ENCODE data around the gene ZBTB22. TPM values are rescaled to one million over a fixed set of nuclear protein-coding genes. Genes with fewer than 3 reads are reported as not detected.

The ZBTB22 gene
- total RNA-seq, 1 donor from 2014 or later = 14.7 TPM

- H3K9me3 Mint-ChIP-seq = no peaks in the 10 kb centered on the region
- DNase-seq (ENCODE audit: low spot score) = no peak
- intact Hi-C loops (cut with micrococcal nuclease) = no loop called here
- no peak overlapping the region for H3K27ac Mint-ChIP-seq
- H3K36me3 Mint-ChIP-seq (ENCODE audit: low read depth) = peaks cover 40% of the 10 kb centered on the region
- peaks cover 75% of the 10 kb centered on the region for H3K4me1 Mint-ChIP-seq (ENCODE audit: low read depth)
- H3K4me3 Mint-ChIP-seq = peak overlapping the region; percentile 97
- H3K27me3 Mint-ChIP-seq (ENCODE audit: insufficient read depth) = no peaks in the 10 kb centered on the region
Observed at GRCh38 chr6:33320315-33321181, 3.0 kb upstream of the ZBTB22 start.

DNA sequence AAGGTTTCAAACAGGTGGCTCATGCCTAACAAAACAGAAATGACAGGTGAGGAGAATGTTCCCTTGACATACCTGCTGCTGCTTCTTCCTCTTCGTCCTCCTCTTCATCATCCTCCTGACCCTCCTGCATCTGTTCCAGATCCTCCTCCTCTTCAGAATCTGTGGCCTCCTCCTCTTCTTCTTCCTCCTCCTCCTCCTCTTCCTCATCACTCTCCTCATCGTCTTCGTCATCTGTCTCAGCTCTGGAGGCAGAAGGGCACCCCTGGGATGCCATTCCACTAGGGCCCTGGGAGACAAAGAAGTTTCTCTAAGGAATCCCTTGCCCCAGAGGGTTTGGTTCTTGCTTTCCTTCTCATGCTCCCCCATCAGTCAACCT lies 2.4 kb upstream of the ZBTB22 start:
- Mint-ChIP-seq H3K36me3 (ENCODE audit: low read depth) (peaks cover 40% of the 10 kb centered on the region), H3K4me3 (peak overlapping the region; percentile 97), H3K27ac (peak overlapping the region; percentile 38), H3K4me1 (ENCODE audit: low read depth) (peaks cover 80% of the 10 kb centered on the region), H3K9me3 (no peaks in the 10 kb centered on the region), H3K27me3 (ENCODE audit: insufficient read depth) (no peaks in the 10 kb centered on the region)
- intact Hi-C loops (cut with micrococcal nuclease) = no loop called here
- no peak for DNase-seq (ENCODE audit: low spot score)

GRCh38 chr6:33318426-33319073 lies 1.0 kb upstream of the ZBTB22 start:
- peak overlapping the region; percentile 94 for H3K27ac Mint-ChIP-seq
- no peak for DNase-seq (ENCODE audit: low spot score)
- H3K4me3 Mint-ChIP-seq = peak overlapping the region; percentile 97
- H3K4me1 Mint-ChIP-seq (ENCODE audit: low read depth) = peaks cover 81% of the 10 kb centered on the region
- H3K9me3 Mint-ChIP-seq = no peaks in the 10 kb centered on the region
- H3K36me3 Mint-ChIP-seq (ENCODE audit: low read depth) = peaks cover 47% of the 10 kb centered on the region
- no peaks in the 10 kb centered on the region for H3K27me3 Mint-ChIP-seq (ENCODE audit: insufficient read depth)
- intact Hi-C loops (cut with micrococcal nuclease) = loop anchor here (1.0 kb wide), 4 partner anchors 20 to 136 kb away; partner anchors contain the start of genes KIFC1, RGL2 and ZBTB9

GRCh38 chr6:33317419-33317668 lies 200 bp downstream of the ZBTB22 start:
- H3K9me3 Mint-ChIP-seq = no peaks in the 10 kb centered on the region
- H3K36me3 Mint-ChIP-seq (ENCODE audit: low read depth) = peaks cover 53% of the 10 kb centered on the region
- peak overlapping the region; percentile 71 for H3K27ac Mint-ChIP-seq
- intact Hi-C loops (cut with micrococcal nuclease) = loop anchor here (1.0 kb wide), 1 partner anchor 28 kb away; the partner anchor contains the start of genes PFDN6 and WDR46
- peak overlapping the region; percentile 77 for H3K4me3 Mint-ChIP-seq
- no peaks in the 10 kb centered on the region for H3K27me3 Mint-ChIP-seq (ENCODE audit: insufficient read depth)
- peaks cover 74% of the 10 kb centered on the region for H3K4me1 Mint-ChIP-seq (ENCODE audit: low read depth)
- no peak for DNase-seq (ENCODE audit: low spot score)

GRCh38 chr6:33316603-33317418 lies 733 bp downstream of the ZBTB22 start:
- Mint-ChIP-seq H3K4me3 (peak overlapping the region; percentile 77), H3K36me3 (ENCODE audit: low read depth) (peaks cover 54% of the 10 kb centered on the region), H3K27me3 (ENCODE audit: insufficient read depth) (no peaks in the 10 kb centered on the region), H3K4me1 (ENCODE audit: low read depth) (peaks cover 74% of the 10 kb centered on the region), H3K9me3 (no peaks in the 10 kb centered on the region), H3K27ac (peak overlapping the region; percentile 71)
- DNase-seq (ENCODE audit: low spot score) = no peak
- intact Hi-C loops (cut with micrococcal nuclease) = loop anchor here (1.0 kb wide), 1 partner anchor 28 kb away; the partner anchor contains the start of genes PFDN6 and WDR46

DNA sequence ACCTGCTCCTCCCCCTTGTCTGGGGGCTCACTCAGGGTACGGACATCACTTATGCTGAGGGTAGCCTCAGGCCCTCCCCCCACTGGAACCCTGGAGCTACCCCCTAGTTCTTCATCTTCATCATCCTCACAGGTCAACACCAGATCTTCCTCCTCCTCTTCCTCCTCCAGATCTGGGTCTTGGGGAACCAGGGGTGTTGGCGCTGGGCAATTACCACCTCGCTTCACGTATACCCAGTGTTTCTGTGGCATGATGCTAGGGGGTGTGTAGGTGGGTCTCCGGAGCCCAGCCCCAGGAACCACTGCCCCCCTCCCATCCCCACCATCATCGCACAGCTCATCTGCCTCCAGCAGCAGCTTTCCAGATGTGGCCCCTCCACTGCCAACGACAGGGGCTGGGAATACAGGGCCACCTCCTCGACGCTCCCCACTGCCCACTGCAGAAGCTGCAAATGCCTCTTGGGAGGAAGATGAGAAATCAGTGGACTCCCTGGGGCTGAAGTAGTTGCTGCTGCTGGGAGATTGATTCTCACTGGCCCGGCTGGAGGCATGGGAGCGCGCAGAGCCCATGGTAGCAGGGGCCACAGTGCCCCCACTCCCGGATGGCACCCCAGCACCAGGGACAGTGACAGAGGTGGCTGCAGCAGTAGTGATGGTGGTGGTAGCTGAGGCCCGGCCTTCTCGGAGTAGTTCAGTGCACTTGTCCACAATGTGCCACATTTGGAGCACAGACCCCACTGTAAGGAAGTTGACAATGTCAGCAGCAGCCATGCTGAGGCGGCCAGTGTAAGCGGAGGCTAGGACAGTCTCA lies 1.5 kb downstream of the ZBTB22 start:
- intact Hi-C loops (cut with micrococcal nuclease) = loop anchor here (2.0 kb wide), 1 partner anchor 255 kb away; no protein-coding TSS in a partner anchor

DNA sequence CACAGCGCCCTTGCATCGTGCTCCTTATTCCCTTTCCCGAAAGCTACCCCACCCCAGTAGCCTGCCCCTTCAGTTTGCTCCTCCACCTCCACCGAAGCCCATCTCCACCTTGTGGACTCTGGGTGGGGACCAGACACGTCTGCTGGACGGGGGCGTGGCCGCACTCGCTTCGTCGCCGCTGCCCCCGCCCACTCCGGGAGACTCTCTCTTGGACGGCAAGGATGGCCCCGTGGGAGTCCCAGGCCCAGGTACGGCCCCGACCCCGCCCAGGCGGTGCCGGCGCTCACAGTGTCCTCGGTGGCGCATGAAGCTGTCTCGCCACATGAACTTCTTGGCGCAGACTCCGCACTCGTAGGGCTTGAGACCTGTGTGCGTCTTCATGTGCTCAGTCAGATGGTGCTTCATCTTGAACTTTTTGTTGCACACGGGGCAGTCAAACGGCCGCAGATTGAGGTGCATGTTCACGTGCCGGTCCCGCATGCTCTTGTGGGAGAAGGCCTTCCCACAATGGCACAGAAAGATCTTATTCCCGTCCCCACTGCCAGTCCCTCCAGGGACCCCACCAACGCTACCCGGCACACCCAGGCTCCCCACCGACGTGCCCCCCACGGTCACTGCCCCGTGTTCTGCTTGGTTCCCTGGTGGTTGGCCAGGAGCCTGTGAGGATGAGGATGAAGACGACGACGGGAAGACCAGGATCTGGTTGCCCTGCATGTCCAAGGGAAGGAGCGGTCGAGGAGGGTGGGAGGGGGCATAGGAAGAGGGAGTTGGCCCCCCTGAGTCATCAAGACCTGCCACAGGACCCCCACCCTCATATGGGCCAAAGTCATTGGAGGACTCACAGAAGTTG lies 2.4 kb downstream of the ZBTB22 start:
- no peak for DNase-seq (ENCODE audit: low spot score)
- Mint-ChIP-seq H3K27me3 (ENCODE audit: insufficient read depth) (no peaks in the 10 kb centered on the region), H3K27ac (peak overlapping the region; percentile 99), H3K4me1 (ENCODE audit: low read depth) (peaks cover 67% of the 10 kb centered on the region), H3K36me3 (ENCODE audit: low read depth) (peaks cover 52% of the 10 kb centered on the region), H3K9me3 (no peaks in the 10 kb centered on the region), H3K4me3 (peak overlapping the region; percentile 97)
- intact Hi-C loops (cut with micrococcal nuclease) = loop anchor here (1.0 to 5.0 kb wide), 9 partner anchors 8 to 473 kb away; partner anchors contain the start of genes B3GALT4, CUTA, ITPR3 and KIFC1

More for the DNA sequence above, 1.5 kb downstream of the ZBTB22 start:
- Mint-ChIP-seq H3K4me1 (ENCODE audit: low read depth) (peaks cover 70% of the 10 kb centered on the region), H3K27me3 (ENCODE audit: insufficient read depth) (no peaks in the 10 kb centered on the region), H3K4me3 (peak overlapping the region; percentile 77), H3K27ac (peak overlapping the region; percentile 99), H3K36me3 (ENCODE audit: low read depth) (peaks cover 54% of the 10 kb centered on the region), H3K9me3 (no peaks in the 10 kb centered on the region)
- no peak for DNase-seq (ENCODE audit: low spot score)

DNA sequence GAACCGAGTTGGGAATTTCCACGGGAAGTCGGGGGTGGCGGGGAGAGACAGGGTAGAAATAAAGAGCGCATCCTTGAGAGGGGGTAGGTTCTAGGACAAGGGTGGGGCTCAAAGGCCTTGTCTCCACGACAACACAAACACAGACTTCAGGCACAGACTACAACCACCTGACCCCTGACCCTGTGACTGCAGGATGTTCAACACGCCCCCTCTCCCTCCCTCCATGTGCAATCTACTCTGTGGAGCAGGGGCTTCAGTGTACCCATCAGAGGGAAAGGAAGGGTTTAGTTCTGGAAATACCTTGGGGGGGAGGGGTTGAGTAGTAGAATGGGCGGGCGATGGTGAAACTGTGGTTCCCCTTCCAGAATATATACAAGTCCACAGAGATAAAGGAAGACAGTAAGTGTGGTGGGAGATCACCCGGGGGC lies 3.0 kb downstream of the ZBTB22 start:
- DNase-seq (ENCODE audit: low spot score) = peak; percentile 67
- H3K36me3 Mint-ChIP-seq (ENCODE audit: low read depth) = peaks cover 46% of the 10 kb centered on the region
- H3K27ac Mint-ChIP-seq = peak overlapping the region; percentile 99
- no peaks in the 10 kb centered on the region for H3K27me3 Mint-ChIP-seq (ENCODE audit: insufficient read depth)
- H3K9me3 Mint-ChIP-seq = no peaks in the 10 kb centered on the region
- intact Hi-C loops (cut with micrococcal nuclease) = loop anchor here (1.0 to 5.0 kb wide), 9 partner anchors 9 to 472 kb away; partner anchors contain the start of genes B3GALT4, CUTA, ITPR3 and KIFC1
- H3K4me1 Mint-ChIP-seq (ENCODE audit: low read depth) = peaks cover 61% of the 10 kb centered on the region
- H3K4me3 Mint-ChIP-seq = peak overlapping the region; percentile 97

DNA sequence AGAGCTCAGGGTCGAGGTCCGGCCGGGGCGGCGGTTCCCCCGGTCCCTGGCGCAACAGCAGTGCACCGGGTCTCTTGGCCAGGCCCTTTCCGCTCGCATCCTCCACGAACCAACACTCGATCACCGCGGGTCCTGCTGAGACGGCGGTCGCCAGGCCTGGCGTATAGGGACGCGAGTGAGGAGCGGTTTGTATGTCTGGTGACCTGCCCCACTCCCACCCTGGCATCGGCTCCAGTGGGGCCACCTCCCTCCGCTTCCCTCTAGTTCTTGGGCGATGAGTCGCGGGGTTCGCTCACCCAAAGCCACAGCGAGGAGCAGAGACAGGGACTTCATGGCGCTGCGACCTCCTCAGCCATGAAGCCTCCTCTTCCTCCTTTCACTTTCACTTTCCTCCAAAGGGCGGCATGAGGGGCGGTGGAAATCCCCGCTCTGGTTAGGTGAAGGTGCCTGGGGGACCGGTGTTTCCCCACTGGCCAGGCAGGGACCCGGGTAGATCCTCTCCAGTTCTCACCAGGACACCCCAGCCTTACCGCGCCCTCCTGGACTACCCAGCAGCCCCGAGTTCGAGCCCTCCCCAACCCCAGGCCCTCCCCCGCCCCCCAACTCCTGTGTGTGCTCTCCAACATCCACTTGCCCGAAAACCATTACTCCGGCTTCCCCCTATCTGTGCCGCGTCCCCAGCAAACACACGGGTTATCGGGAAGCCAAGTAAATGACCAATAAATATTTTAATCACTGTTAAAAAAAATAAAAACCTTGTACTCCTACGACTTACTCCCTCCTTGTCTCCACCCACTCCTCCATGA lies 3.6 kb downstream of the ZBTB22 start, which contains the start of gene TAPBP:
Gene TAPBP, minus strand, starts transcription at position 370 of the 806 bp plus-strand sequence. Its CDS starts 37 bp downstream, at position 333.
- H3K27me3 Mint-ChIP-seq (ENCODE audit: insufficient read depth) = no peaks in the 10 kb centered on the region
- peak within 1 kb of the TSS; percentile 97 for H3K4me3 Mint-ChIP-seq
- DNase-seq (ENCODE audit: low spot score) = peak; percentile 88
- H3K27ac Mint-ChIP-seq = peak within 1 kb of the TSS; percentile 99
- H3K36me3 Mint-ChIP-seq (ENCODE audit: low read depth) = peaks cover 43% of the 10 kb centered on the region
- intact Hi-C loops (cut with micrococcal nuclease) = loop anchor here (1.0 to 5.0 kb wide), 10 partner anchors 9 to 472 kb away; partner anchors contain the start of genes B3GALT4, CUTA, ITPR3 and KIFC1
- no peaks in the 10 kb centered on the region for H3K9me3 Mint-ChIP-seq
- H3K4me1 Mint-ChIP-seq (ENCODE audit: low read depth) = peaks cover 56% of the 10 kb centered on the region

- peaks cover 58% of the 10 kb centered on the region for H3K4me1 Mint-ChIP-seq (ENCODE audit: low read depth)
- peaks cover 44% of the 10 kb centered on the region for H3K36me3 Mint-ChIP-seq (ENCODE audit: low read depth)
- peak overlapping the region; percentile 99 for H3K27ac Mint-ChIP-seq
- DNase-seq (ENCODE audit: low spot score) = no peak
- H3K27me3 Mint-ChIP-seq (ENCODE audit: insufficient read depth) = no peaks in the 10 kb centered on the region
- peak overlapping the region; percentile 97 for H3K4me3 Mint-ChIP-seq
- no peaks in the 10 kb centered on the region for H3K9me3 Mint-ChIP-seq
- intact Hi-C loops (cut with micrococcal nuclease) = loop anchor here (2.0 to 5.0 kb wide), 3 partner anchors 64 to 471 kb away; partner anchors contain the start of genes ITPR3 and PSMB8
Observed at GRCh38 chr6:33313105-33313708, 4.3 kb downstream of the ZBTB22 start.
